Endothelial cell of umbilical vein (primary cell): ENCODE data around the gene CIPC. TPM values are rescaled to one million over a fixed set of nuclear protein-coding genes. Genes with fewer than 3 reads are reported as not detected.

Experiments used
- BruUV-seq: library from RNA; stranded (reverse); fragments of 400-500 nt; replicated peaks from 2 replicates; lab custom pipeline; 2021; lab: Mats Ljungman, UMichigan
- CTCF ChIA-PET: fragments of 300-600, 350-600 bp; sonication (Branson Sonifier 250); formaldehyde crosslinking; loops from one replicate; lab custom pipeline; 2021; ENCODE audit warnings: antibody characterized with exemption, inconsistent platforms; lab: Charles Lee
- POLR2A ChIA-PET: fragments of 300-600, 350-600 bp; sonication (Branson Sonifier 250); formaldehyde crosslinking; loops from one replicate; lab custom pipeline; 2021; ENCODE audit warnings: antibody characterized with exemption, inconsistent platforms; lab: Charles Lee
- DNase-seq: peaks from one replicate; pipeline ENCODE4 v3.0.0-alpha.2; 2011; ENCODE audit warnings: low read depth, low spot score
- FAIRE-seq: peaks from 2 replicates; lab custom pipeline; 2011; peaks lifted over from hg19 to GRCh38; lab: Jason Lieb, UNC
- H2AFZ ChIP-seq: 2 replicates; pipeline ENCODE4 v1.6.0; 2012; ENCODE audit warnings: low read depth, low read length, control low read depth, inconsistent platforms
- H3K27ac ChIP-seq: 2 replicates; pipeline ENCODE4 v1.5.1; 2011; ENCODE audit warnings: low read depth, mild to moderate bottlenecking, control low read depth, low read length, moderate library complexity; ENCODE audit not compliant: insufficient read depth
- H3K27me3 ChIP-seq, 2 experiments: 2 replicates each; pipeline versions ENCODE4 v1.6.0 to v1.6.1; 2011; ENCODE audit warnings: low read length in 2 of 2, mixed read lengths in 1 of 2; ENCODE audit not compliant: control insufficient read depth in 2 of 2, insufficient read depth in 2 of 2
- H3K36me3 ChIP-seq, 2 experiments: 2 replicates in 1 of 2; 3 replicates in 1 of 2; pipeline ENCODE4 v1.5.1; 2011; ENCODE audit warnings: low read length in 2 of 2, mild to moderate bottlenecking in 1 of 2, moderate library complexity in 1 of 2; ENCODE audit not compliant: control insufficient read depth in 2 of 2, insufficient read depth in 2 of 2; ENCODE audit errors: extremely low read depth in 1 of 2
- H3K4me1 ChIP-seq: 3 replicates; pipeline ENCODE4 v1.5.1; 2011; ENCODE audit warnings: mild to moderate bottlenecking, low read length; ENCODE audit not compliant: control insufficient read depth, insufficient read depth; ENCODE audit errors: extremely low read depth
- H3K4me2 ChIP-seq: 2 replicates; pipeline ENCODE4 v1.6.1; 2011; ENCODE audit warnings: low read length, control low read depth, mixed read lengths; ENCODE audit not compliant: insufficient read depth
- H3K4me3 ChIP-seq, 3 experiments: fragments of 200-600 bp in 1 of 3; sonication (generic), shearing (Covaris generic) in 1 of 3; replicated peaks in 1 of 3; 2 replicates each; pipeline ENCODE4 v1.5.1; 2011 to 2016; ENCODE audit warnings: control low read depth in 3 of 3, low read length in 3 of 3, mild to moderate bottlenecking in 2 of 3, inconsistent platforms in 1 of 3, low read depth in 1 of 3, moderate library complexity in 1 of 3; ENCODE audit not compliant: insufficient read depth in 1 of 3
- H3K79me2 ChIP-seq: 2 replicates; pipeline ENCODE4 v1.6.0; 2012; ENCODE audit warnings: low read length, inconsistent platforms; ENCODE audit not compliant: control insufficient read depth, insufficient read depth
- H3K9ac ChIP-seq: replicated peaks from 2 replicates; pipeline ENCODE3; 2011; ENCODE audit warnings: low read length, control low read depth; ENCODE audit not compliant: insufficient read depth; ENCODE audit errors: extremely low read depth
- H3K9me1 ChIP-seq: replicated peaks from 3 replicates; pipeline ENCODE4 v1.6.0; 2011; ENCODE audit warnings: mild to moderate bottlenecking, low read length; ENCODE audit not compliant: control insufficient read depth, insufficient read depth; ENCODE audit errors: extremely low read depth
- H3K9me3 ChIP-seq: replicated peaks from 2 replicates; pipeline ENCODE4 v1.5.1; 2012; ENCODE audit warnings: low read length, inconsistent platforms; ENCODE audit not compliant: control insufficient read depth, insufficient read depth
- H4K20me1 ChIP-seq: replicated peaks from 2 replicates; pipeline ENCODE3; 2011; ENCODE audit warnings: mild to moderate bottlenecking, low read length; ENCODE audit not compliant: control insufficient read depth, insufficient read depth; ENCODE audit errors: extremely low read depth
- EZH2 ChIP-seq: IDR thresholded peaks from 2 replicates; pipeline ENCODE4 v1.6.1; 2012; ENCODE audit warnings: borderline replicate concordance, low read depth, mild to moderate bottlenecking, moderate library complexity, low read length, inconsistent platforms; ENCODE audit not compliant: severe bottlenecking
- FOS ChIP-seq: IDR thresholded peaks from 2 replicates; pipeline ENCODE4 v1.6.1; 2011; ENCODE audit warnings: mild to moderate bottlenecking, low read length, moderate library complexity, borderline replicate concordance; ENCODE audit not compliant: insufficient read depth
- GATA2 ChIP-seq: IDR thresholded peaks from 2 replicates; pipeline ENCODE4 v1.7.0; 2011; ENCODE audit warnings: low read depth, mild to moderate bottlenecking, moderate library complexity, mixed read lengths, low read length; ENCODE audit not compliant: insufficient read length, insufficient read depth
- JUN ChIP-seq: IDR thresholded peaks from 2 replicates; pipeline ENCODE4 v1.6.1; 2011; ENCODE audit warnings: borderline replicate concordance, low read depth; ENCODE audit not compliant: insufficient read length, insufficient read depth
- MAX ChIP-seq: IDR thresholded peaks from 2 replicates; pipeline ENCODE4 v1.6.1; 2011; ENCODE audit not compliant: insufficient read depth, insufficient read length
- MYC ChIP-seq: IDR thresholded peaks from one replicate; pipeline ENCODE4 v1.6.1; 2011; ENCODE audit warnings: mild to moderate bottlenecking, low read depth, low read length
- POLR2A ChIP-seq: IDR thresholded peaks from 2 replicates; pipeline ENCODE4 v1.6.1; 2012; ENCODE audit warnings: low read depth, mild to moderate bottlenecking, control low read depth, low read length
- POLR2AphosphoS5 ChIP-seq: IDR thresholded peaks from 2 replicates; pipeline ENCODE4 v1.6.1; 2012; ENCODE audit warnings: low read depth, mild to moderate bottlenecking, control low read depth, low read length, moderate library complexity; ENCODE audit not compliant: insufficient read depth
- dilution Hi-C: fragments of 300-500 bp; cut with MboI; formaldehyde crosslinking; loops from one replicate; pipeline ENCODE4 v1.15.0; 2019; ENCODE audit warnings: low sequenced_read_pairs; ENCODE audit not compliant: extremely low pct_ligation_motif_present
- intact Hi-C: fragments of 100-400 bp; cut with micrococcal nuclease; formaldehyde crosslinking; loops from one replicate; pipeline ENCODE4 v1.10.0; 2022
- polyA plus RNA-seq, 4 experiments: library from polyadenylated mRNA; depleted of rRNA in 3 of 4; stranded (reverse) in 3 of 4; unstranded in 1 of 4; fragments of >200 nt; gene quantifications; 2 replicates each; pipeline versions ENCODE4 v1.2.1 to v1.2.3, GENCODE V29; 2011 to 2012; ENCODE audit warnings: missing spikeins in 1 of 4
- total RNA-seq: library from RNA; stranded (reverse); gene quantifications from 2 replicates; pipeline ENCODE4 v1.2.3, GENCODE V29; 2021
- TF ChIP-seq, protein P1 (sequence below), 2 donors: IDR thresholded peaks; 1 replicate in 1 of 2; 2 replicates in 1 of 2; pipeline ENCODE4 v1.5.1; 2011; ENCODE audit warnings: low read length in 2 of 2, mild to moderate bottlenecking in 2 of 2, moderate library complexity in 2 of 2, control low read depth in 1 of 2, inconsistent platforms in 1 of 2, low read depth in 1 of 2; ENCODE audit not compliant: insufficient read depth in 1 of 2; ENCODE audit errors: extremely low read depth in 1 of 2

CIPC gene
- total and polyA plus RNA-seq, 2 donors (not counting 3 experiments of a cell fraction or from before 2014, with no cell fraction given) = 8.8 to 17.4 TPM

- dilution Hi-C loops = no loop called here
Observed at GRCh38 chr14:77142005-77142800, 44.1 kb downstream of the CIPC start.

More at GRCh38 chr14:77142005-77142800, 44.1 kb downstream of the CIPC start:
- H4K20me1 ChIP-seq = no peaks in the 10 kb centered on the region
- H3K4me2 ChIP-seq = no peak overlapping the region
- TF ChIP-seq POLR2A (no peak), GATA2 (no peak), JUN (no peak), POLR2AphosphoS5 (no peak), FOS (no peak), MAX (no peak), EZH2 (no peak), MYC (no peak)
- TF ChIP-seq, protein P1, sequence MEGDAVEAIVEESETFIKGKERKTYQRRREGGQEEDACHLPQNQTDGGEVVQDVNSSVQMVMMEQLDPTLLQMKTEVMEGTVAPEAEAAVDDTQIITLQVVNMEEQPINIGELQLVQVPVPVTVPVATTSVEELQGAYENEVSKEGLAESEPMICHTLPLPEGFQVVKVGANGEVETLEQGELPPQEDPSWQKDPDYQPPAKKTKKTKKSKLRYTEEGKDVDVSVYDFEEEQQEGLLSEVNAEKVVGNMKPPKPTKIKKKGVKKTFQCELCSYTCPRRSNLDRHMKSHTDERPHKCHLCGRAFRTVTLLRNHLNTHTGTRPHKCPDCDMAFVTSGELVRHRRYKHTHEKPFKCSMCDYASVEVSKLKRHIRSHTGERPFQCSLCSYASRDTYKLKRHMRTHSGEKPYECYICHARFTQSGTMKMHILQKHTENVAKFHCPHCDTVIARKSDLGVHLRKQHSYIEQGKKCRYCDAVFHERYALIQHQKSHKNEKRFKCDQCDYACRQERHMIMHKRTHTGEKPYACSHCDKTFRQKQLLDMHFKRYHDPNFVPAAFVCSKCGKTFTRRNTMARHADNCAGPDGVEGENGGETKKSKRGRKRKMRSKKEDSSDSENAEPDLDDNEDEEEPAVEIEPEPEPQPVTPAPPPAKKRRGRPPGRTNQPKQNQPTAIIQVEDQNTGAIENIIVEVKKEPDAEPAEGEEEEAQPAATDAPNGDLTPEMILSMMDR (IDR thresholded peaks at IDR 0.05; ENCODE audit: extremely low read depth in 1 of 2, insufficient read depth in 1 of 2, low read depth in 1 of 2, low read length in 2 of 2) = no peak
- no peaks in the 10 kb centered on the region for H3K79me2 ChIP-seq
- ChIA-PET CTCF (interaction anchor here (0.9 to 2.7 kb wide), 6 partner anchors 8 to 269 kb away, joined by 3 to 20 read pairs (median 6); no protein-coding TSS in a partner anchor), POLR2A (no interaction called here)
- H3K27me3 ChIP-seq = peaks cover 66 to 73% of the 10 kb centered on the region in 2 experiments
- no peaks in the 10 kb centered on the region for H3K9me1 ChIP-seq
- BruUV-seq = no TSS peak
- H3K4me3 ChIP-seq = no peak overlapping the region
- DNase-seq (no peak), FAIRE-seq (no peak)
- no peak overlapping the region for H3K9ac ChIP-seq
- no peak overlapping the region for H3K27ac ChIP-seq
- no peaks in the 10 kb centered on the region for H3K36me3 ChIP-seq
- no peak overlapping the region for H2AFZ ChIP-seq
- peaks cover 13% of the 10 kb centered on the region for H3K4me1 ChIP-seq
- intact Hi-C loops = no loop called here
- no peaks in the 10 kb centered on the region for H3K9me3 ChIP-seq
